ENCODE data around the gene DENND4B.

Gene DENND4B

DNA sequence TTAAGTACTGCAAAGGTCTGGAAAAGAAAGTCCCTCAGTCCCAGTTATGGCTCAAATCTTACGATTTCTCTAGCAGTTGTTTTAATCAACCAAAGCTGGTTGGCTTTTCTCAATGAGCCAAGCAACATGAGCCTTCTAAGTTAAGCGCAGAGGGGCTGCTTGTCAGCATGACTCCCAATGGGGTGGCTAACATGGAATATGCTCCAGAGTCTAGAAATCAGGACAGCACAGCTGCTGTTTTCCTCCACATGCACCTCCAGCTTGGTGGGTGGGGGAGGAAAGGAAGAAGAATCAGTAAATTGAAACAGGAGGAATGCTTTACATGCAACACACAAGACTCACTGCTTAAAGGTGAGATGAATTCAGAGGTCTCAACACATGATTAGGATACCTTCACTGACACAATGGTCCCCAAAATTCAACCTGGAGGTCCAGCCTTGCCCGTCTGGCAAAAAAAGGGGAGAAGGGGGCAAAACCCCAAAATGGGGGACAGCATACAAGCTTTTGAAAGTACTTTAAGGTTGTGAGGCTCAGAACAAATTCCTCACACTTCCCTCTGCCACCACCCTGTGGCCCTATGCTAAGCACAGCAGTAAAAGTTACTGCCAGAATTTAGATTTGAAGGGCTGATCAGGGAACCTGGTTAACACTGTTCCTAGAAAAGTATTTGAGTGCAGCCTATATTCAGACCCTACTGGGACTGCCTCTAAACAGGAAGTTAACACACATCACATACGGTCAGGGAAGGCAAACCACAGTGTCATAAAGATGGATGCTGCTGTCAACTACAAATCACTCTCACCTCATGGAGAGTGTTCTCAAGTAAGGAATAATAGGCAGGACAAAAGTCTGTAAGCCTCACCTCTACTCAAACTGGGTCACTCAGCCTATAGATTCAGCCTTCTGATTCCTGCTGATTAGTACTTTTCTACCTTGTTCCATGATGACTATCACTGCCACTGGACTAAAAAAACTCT lies 26.4 kb downstream of the DENND4B start:
- TF ChIP-seq GATA2 (IDR thresholded peaks at IDR 0.05; ENCODE audit: low read depth, low read length) = no peak
- no peak for TF ChIP-seq GATA3 (IDR thresholded peaks at IDR 0.05; ENCODE audit: low read depth, low read length)

DNA sequence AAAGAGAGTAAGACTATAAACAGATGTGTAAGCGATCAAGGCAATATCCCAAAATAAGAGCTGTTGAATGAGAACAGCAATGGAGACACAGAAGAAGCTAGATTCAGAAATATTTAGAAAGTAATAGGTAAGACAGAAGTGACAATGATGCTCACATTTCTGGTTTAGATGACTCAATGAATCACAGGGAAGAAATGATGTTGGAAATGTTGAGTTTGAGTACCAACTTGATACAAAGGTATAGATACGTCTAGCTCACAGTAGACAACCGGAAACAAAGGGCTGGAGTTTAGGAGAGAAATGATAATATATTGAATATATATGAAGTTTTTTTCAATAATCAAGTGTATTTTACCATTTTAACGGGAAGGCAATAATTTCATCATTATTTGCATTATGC lies 30.2 kb downstream of the DENND4B start:
- TF ChIP-seq GATA3 (IDR thresholded peaks at IDR 0.05; ENCODE audit: low read depth, low read length) = no peak
- TF ChIP-seq GATA2 (IDR thresholded peaks at IDR 0.05; ENCODE audit: low read depth, low read length) = no peak

DNA sequence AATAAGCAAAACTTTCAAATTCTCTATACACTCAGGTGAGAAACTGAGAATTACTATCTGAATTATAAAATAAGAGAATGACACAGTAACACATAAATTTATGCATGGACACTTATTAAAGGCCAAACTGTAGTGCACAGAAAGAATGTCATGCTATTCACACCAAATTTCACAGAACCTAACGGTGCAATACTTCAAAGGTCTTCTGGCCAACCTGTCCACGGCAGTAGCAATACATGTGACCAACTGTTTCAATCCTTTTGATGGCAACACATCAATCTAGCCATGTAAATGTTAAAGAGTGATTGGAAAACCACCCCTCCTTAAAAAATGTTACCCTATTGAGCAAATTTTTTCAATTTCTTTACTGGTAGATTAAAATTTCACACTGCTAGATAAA lies 34.2 kb downstream of the DENND4B start:
- TF ChIP-seq GATA2 (IDR thresholded peaks at IDR 0.05; ENCODE audit: low read depth, low read length) (no peak), GATA3 (IDR thresholded peaks at IDR 0.05; ENCODE audit: low read depth, low read length) (no peak)

DNA sequence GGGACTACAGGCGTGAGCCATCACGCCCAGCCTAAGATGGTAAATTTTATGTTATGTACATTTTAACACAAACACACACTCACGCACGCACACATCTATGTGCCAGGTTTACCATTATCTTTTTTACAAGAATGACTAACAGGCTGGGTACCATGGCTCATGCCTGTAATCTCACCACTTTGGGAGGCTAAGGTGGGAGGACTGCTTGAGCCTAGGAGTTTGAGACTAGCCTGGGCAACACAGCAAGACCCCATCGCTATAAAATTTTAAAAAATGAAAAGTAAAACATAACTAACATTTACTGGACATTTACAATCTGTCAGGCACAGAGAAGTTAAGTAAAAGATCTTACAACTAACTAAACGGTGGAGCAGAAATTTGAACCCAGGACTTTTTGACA lies 38.4 kb downstream of the DENND4B start:
- TF ChIP-seq GATA3 (IDR thresholded peaks at IDR 0.05; ENCODE audit: low read depth, low read length) (no peak), GATA2 (IDR thresholded peaks at IDR 0.05; ENCODE audit: low read depth, low read length) (no peak)

DNA sequence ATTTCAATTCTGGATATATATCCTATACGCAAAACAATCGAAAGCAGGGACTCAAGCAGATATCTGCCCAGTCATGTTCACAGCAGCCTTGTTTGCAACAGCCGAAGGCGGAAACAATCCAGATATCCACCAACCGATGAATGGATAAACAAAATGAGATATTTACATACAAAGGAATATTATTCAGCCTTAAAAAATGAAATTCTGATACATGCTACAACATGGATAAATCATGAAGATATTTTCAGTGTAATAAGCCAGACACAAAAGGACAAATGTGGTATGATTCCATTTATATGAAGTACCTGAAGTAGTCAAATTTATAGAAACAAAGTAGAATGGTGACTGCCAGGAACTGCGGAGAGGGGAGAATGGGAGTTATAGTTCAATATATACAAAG lies 39.4 kb downstream of the DENND4B start:
- TF ChIP-seq GATA3 (IDR thresholded peaks at IDR 0.05; ENCODE audit: low read depth, low read length) (no peak), GATA2 (IDR thresholded peaks at IDR 0.05; ENCODE audit: low read depth, low read length) (no peak)

DNA sequence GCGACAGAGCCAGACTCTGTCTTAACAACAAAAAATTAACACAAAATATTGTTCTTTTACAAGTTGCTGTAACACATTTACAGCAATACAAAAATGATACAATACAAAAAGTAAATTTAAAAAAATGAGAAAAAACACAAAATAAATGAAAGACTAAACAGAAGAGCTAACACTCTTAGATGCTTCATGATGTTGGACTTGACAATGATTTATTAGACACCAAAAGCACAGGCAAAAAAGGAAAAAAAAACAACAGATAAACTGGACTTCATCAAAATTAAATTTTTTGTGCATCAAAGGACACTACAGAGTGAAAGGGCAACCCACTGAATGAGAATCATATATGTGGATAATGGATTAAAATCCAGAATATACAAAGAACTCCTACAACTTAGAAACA lies 40.1 kb downstream of the DENND4B start:
- TF ChIP-seq GATA2 (IDR thresholded peaks at IDR 0.05; ENCODE audit: low read depth, low read length) (no peak), GATA3 (IDR thresholded peaks at IDR 0.05; ENCODE audit: low read depth, low read length) (no peak)

DNA sequence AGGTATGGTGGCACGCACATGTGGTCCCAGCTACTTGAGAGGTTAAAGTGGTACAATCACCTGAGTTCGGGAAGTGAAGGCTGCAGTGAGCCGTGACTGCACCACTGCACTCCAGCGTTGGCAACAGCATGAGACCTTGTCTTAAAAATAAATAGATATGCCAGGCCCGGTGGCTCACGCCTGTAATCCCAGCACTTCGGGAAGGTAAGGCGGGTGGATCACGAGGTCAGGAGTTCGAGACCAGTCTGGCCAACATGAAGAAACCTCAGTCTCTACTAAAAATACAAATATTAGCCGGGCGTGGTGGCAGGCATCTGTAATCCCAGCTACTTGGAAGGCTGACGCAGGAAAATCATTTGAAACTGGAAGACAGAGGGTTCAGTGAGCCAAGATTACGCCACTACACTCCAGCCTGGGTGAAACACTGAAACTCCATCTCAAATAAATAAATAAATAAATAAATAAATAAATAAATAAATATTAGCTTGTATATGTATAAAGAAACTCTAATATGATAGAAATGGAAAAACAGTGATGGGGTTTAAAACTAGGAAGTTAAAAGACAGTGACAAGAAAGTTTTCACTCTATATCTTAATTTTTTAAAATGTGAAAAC lies 42.6 kb downstream of the DENND4B start:
- no peak for TF ChIP-seq GATA3 (IDR thresholded peaks at IDR 0.05; ENCODE audit: low read depth, low read length)
- TF ChIP-seq GATA2 (IDR thresholded peaks at IDR 0.05; ENCODE audit: low read depth, low read length) = no peak

DNA sequence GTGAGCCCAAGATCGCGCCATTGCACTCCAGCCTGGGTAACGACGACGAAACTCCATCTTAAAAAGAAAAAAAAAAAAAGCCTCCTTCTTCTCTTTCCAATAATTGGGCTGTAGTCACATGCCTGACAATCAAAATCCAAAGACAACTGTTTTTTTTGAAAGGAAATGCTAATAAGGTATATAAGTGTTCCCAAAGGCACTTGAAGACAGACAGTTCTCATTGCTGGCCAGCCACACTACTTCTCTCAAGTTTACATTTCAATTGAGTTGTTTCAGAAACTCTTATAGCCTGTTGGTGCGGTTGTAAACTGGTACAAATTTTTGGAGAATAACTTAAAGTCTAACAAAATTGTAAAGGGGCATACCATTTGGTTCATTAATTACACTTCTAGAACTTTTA lies 47.0 kb downstream of the DENND4B start:
- TF ChIP-seq GATA3 (IDR thresholded peaks at IDR 0.05; ENCODE audit: low read depth, low read length) = no peak
- no peak for TF ChIP-seq GATA2 (IDR thresholded peaks at IDR 0.05; ENCODE audit: low read depth, low read length)

DNA sequence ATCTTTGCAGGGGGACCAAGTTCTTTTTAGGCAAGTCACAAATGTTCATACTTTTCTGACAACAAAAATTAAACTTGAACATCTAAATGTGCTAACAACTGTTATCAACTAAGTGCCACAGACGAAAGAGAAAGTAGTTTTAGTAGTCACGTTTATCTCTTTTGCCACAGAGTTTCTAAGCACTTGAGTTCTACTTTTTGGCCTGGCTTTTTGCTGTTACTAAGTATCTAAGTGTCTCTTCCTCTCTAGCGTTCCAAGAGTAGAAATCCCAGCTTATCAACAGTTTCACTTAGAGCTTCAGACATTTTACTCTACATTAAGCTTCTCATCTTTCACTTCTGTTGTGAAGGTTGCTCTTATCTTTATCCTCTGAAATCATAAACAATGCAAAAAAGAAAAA lies 58.0 kb downstream of the DENND4B start:
- TF ChIP-seq GATA3 (IDR thresholded peaks at IDR 0.05; ENCODE audit: low read depth, low read length) (no peak), GATA2 (IDR thresholded peaks at IDR 0.05; ENCODE audit: low read depth, low read length) (no peak)

DNA sequence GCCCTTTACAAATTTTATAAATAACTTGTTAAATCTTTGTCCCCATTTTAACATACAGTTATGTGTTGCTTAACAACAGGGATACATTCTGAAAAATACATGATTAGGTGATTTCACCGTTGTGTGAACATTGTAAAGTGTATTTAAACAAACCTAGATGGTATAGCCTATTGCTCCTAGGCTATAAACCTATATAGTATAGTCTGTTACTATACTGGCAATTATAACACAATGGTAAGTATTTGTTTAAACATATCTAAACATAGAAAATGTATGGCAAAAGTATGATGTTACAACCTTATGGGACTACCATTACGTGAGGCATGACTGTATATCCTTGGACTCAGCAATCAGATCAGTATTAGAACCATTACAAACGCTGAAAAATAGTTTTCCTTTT lies 60.4 kb downstream of the DENND4B start:
- TF ChIP-seq GATA3 (IDR thresholded peaks at IDR 0.05; ENCODE audit: low read depth, low read length) (no peak), GATA2 (IDR thresholded peaks at IDR 0.05; ENCODE audit: low read depth, low read length) (no peak)

DNA sequence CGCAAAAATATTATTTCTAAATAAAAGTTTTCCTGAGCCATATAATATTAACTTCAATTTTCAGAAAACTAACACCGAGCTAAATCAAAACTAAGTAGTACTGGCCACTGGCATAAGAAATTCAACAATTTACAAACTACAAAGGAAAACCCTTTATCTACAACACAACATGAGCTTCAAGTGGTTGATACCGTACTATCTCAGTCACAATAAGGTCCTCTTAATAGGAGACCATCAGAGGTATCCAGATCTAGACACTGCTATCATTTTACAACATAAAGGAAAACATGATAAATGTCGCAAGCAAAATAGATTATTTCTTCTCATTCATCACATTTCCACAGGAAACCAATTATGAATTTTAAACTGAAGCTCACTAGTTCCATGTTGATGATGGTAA lies 63.3 kb downstream of the DENND4B start:
- TF ChIP-seq GATA3 (IDR thresholded peaks at IDR 0.05; ENCODE audit: low read depth, low read length) (no peak), GATA2 (IDR thresholded peaks at IDR 0.05; ENCODE audit: low read depth, low read length) (no peak)

DNA sequence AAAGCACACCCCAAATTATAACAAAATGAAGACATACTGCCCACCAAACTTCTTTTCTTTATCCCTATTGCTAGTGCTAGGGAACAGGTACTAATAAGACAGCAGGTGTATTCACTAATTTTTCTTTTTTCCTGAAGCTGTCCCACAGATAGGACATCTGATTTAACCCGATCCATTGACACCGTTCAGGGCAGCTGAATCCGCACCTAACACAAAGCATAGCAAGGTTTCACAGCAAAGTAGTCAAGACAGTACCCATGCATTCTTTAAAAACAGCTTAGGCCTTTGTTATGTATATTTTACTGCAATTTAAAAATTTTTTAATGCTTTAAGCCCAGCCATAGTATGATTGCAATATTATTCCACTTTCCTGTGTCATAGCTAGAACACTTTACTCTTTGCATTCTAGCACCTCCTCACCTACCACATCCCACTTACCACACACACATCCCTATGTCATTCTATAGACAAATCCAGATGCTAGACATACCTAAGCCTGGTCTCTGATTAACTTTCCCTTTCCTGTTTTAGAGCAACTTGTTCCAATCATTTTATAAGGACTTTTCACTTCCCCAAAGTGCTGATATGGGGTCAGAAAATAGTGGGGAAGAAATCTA lies 64.1 kb downstream of the DENND4B start:
- no peak for TF ChIP-seq GATA2 (IDR thresholded peaks at IDR 0.05; ENCODE audit: low read depth, low read length)
- TF ChIP-seq GATA3 (IDR thresholded peaks at IDR 0.05; ENCODE audit: low read depth, low read length) = no peak

DNA sequence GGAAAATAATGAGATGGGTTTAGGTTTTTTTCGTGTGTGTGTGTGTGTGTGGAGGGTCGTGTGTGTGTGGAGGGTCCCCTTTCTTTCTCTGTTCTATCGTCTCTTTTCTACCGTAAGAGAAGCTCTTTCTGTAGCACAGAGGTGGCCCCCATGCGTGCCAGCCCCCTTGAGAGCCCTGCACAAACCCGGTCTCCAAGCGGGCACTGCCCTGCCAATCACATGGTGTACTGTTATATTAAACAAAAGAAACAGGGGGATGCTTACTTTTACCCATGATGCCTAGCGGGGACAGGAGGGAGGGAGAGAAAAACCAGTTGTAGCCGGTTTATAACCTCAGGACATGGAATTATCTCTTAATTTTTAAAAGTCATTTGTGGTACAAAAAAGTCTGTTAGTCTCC lies 64.8 kb downstream of the DENND4B start:
- TF ChIP-seq GATA2 (IDR thresholded peaks at IDR 0.05; ENCODE audit: low read depth, low read length) (peak; percentile 17; the same call in 1 of the 2 replicates), GATA3 (IDR thresholded peaks at IDR 0.05; ENCODE audit: low read depth, low read length) (no peak)

DNA sequence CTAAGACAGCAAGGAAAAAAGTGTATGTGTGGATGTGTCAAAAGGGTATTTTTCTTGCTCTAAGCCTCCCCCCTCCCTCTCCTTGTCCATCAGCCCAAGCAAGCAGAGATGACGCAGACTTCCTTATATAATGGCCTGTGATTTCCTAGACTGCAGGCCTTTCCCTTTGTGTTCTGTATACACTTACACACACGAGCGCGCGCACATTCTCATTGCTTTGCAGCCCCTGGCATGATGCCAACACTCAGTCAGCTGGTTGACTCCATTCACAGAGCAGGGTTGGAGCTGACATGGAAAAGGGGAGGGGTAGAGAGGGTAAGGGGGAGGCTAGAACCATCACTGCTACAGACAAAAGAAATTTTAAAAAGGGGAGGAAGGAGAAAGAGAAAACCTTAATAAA lies 65.6 kb downstream of the DENND4B start:
- TF ChIP-seq GATA3 (IDR thresholded peaks at IDR 0.05; ENCODE audit: low read depth, low read length) (no peak), GATA2 (IDR thresholded peaks at IDR 0.05; ENCODE audit: low read depth, low read length) (no peak)
